ENCODE data around the gene KRTAP20-2. TPM values are rescaled to one million over a fixed set of nuclear protein-coding genes. Genes with fewer than 3 reads are reported as not detected.

The KRTAP20-2 gene
- polyA plus RNA-seq, 1 donor from 2014 or later: not detected

- H3K9ac ChIP-seq (ENCODE audit: low read length): no peak overlapping the region
- H3K27ac ChIP-seq (ENCODE audit: low read length): no peak overlapping the region
- H3K36me3 ChIP-seq (ENCODE audit: insufficient read depth, low read length): no peaks in the 10 kb centered on the region
- H2AFZ ChIP-seq (ENCODE audit: low read depth, low read length): no peak overlapping the region
- H3K4me2 ChIP-seq (ENCODE audit: low read length): no peak overlapping the region
- no peaks in the 10 kb centered on the region for H3K27me3 ChIP-seq (ENCODE audit: insufficient read depth, low read depth, low read length)
- H3K79me2 ChIP-seq (replicated peaks; ENCODE audit: insufficient read depth, low read length): no peaks in the 10 kb centered on the region
- no peaks in the 10 kb centered on the region for H4K20me1 ChIP-seq (ENCODE audit: insufficient read depth)
- H3K4me3 ChIP-seq (ENCODE audit: low read length): no peak overlapping the region
- H3K9me3 ChIP-seq (ENCODE audit: low read length): no peaks in the 10 kb centered on the region
- H3K9me2 ChIP-seq (ENCODE audit: insufficient read depth, low read length): no peaks in the 10 kb centered on the region
- H3F3A ChIP-seq (ENCODE audit: insufficient read depth, low read length, poor library complexity, severe bottlenecking): no peaks in the 10 kb centered on the region
- no peak for TF ChIP-seq MXI1 (conservative IDR thresholded peaks at IDR 0.05; ENCODE audit: poor library complexity, severe bottlenecking)
- no peak for TF ChIP-seq TAF1 (IDR thresholded peaks at IDR 0.05; ENCODE audit: low read depth)
- no peak for TF ChIP-seq EP300 (conservative IDR thresholded peaks at IDR 0.05; ENCODE audit: poor library complexity, severe bottlenecking)
- TF ChIP-seq RAD21 (conservative IDR thresholded peaks at IDR 0.05): no peak
Measured at GRCh38 chr21:30638686-30639085, 3.7 kb downstream of the KRTAP20-2 start.

- no peak within 1 kb of the TSS for H2AFZ ChIP-seq (ENCODE audit: low read depth, low read length)
- no peaks in the 10 kb centered on the region for H4K20me1 ChIP-seq (ENCODE audit: insufficient read depth)
- H3K4me3 ChIP-seq (ENCODE audit: low read length): no peak within 1 kb of the TSS
- H3K4me2 ChIP-seq (ENCODE audit: low read length): no peak within 1 kb of the TSS
- no peaks in the 10 kb centered on the region for H3F3A ChIP-seq (ENCODE audit: insufficient read depth, low read length, poor library complexity, severe bottlenecking)
- no peaks in the 10 kb centered on the region for H3K9me2 ChIP-seq (ENCODE audit: insufficient read depth, low read length)
- no peak within 1 kb of the TSS for H3K9ac ChIP-seq (ENCODE audit: low read length)
- H3K79me2 ChIP-seq (replicated peaks; ENCODE audit: insufficient read depth, low read length): no peaks in the 10 kb centered on the region
- H3K27ac ChIP-seq (ENCODE audit: low read length): no peak within 1 kb of the TSS
- H3K27me3 ChIP-seq (ENCODE audit: insufficient read depth, low read depth, low read length): no peaks in the 10 kb centered on the region
- TF ChIP-seq EP300 (conservative IDR thresholded peaks at IDR 0.05; ENCODE audit: poor library complexity, severe bottlenecking) (no peak), MXI1 (conservative IDR thresholded peaks at IDR 0.05; ENCODE audit: poor library complexity, severe bottlenecking) (no peak), TAF1 (IDR thresholded peaks at IDR 0.05; ENCODE audit: low read depth) (no peak), SMC3 (conservative IDR thresholded peaks at IDR 0.05; ENCODE audit: poor library complexity) (no peak), CTCF (IDR thresholded peaks at IDR 0.05; ENCODE audit: poor library complexity, severe bottlenecking) (no peak), EZH2 (IDR thresholded peaks at IDR 0.05; ENCODE audit: borderline replicate concordance, insufficient read depth, low read length, poor library complexity, severe bottlenecking) (no peak)
- no peaks in the 10 kb centered on the region for H3K36me3 ChIP-seq (ENCODE audit: insufficient read depth, low read length)
- H3K9me3 ChIP-seq (ENCODE audit: low read length): no peaks in the 10 kb centered on the region
Measured at GRCh38 chr21:30642564-30642963, 7.6 kb downstream of the KRTAP20-2 start, which contains the start of gene KRTAP20-3. Gene KRTAP20-3, plus strand, starts transcription at chr21:30642864.

- no peaks in the 10 kb centered on the region for H3K36me3 ChIP-seq (ENCODE audit: insufficient read depth, low read length)
- H3K4me2 ChIP-seq (ENCODE audit: low read length): no peak overlapping the region
- H3F3A ChIP-seq (ENCODE audit: insufficient read depth, low read length, poor library complexity, severe bottlenecking): no peaks in the 10 kb centered on the region
- no peaks in the 10 kb centered on the region for H3K79me2 ChIP-seq (replicated peaks; ENCODE audit: insufficient read depth, low read length)
- H4K20me1 ChIP-seq (ENCODE audit: insufficient read depth): no peaks in the 10 kb centered on the region
- TF ChIP-seq RAD21 (conservative IDR thresholded peaks at IDR 0.05) (no peak), TAF1 (IDR thresholded peaks at IDR 0.05; ENCODE audit: low read depth) (no peak), REST (IDR thresholded peaks at IDR 0.05; ENCODE audit: borderline replicate concordance) (no peak), MXI1 (conservative IDR thresholded peaks at IDR 0.05; ENCODE audit: poor library complexity, severe bottlenecking) (no peak), EZH2 (IDR thresholded peaks at IDR 0.05; ENCODE audit: borderline replicate concordance, insufficient read depth, low read length, poor library complexity, severe bottlenecking) (no peak), POLR2AphosphoS5 (IDR thresholded peaks at IDR 0.05) (no peak), SMC3 (conservative IDR thresholded peaks at IDR 0.05; ENCODE audit: poor library complexity) (no peak), CTCF (IDR thresholded peaks at IDR 0.05; ENCODE audit: poor library complexity, severe bottlenecking) (no peak), EP300 (conservative IDR thresholded peaks at IDR 0.05; ENCODE audit: poor library complexity, severe bottlenecking) (no peak)
- H3K9me2 ChIP-seq (ENCODE audit: insufficient read depth, low read length): no peaks in the 10 kb centered on the region
- no peak overlapping the region for H3K4me3 ChIP-seq (ENCODE audit: low read length)
- no peaks in the 10 kb centered on the region for H3K27me3 ChIP-seq (ENCODE audit: insufficient read depth, low read depth, low read length)
- H3K27ac ChIP-seq (ENCODE audit: low read length): no peak overlapping the region
- no peak overlapping the region for H2AFZ ChIP-seq (ENCODE audit: low read depth, low read length)
- H3K9ac ChIP-seq (ENCODE audit: low read length): no peak overlapping the region
- H3K9me3 ChIP-seq (ENCODE audit: low read length): no peaks in the 10 kb centered on the region
Measured at GRCh38 chr21:30646904-30647414, 12.0 kb downstream of the KRTAP20-2 start.
